Vagina (tissue), 2 donors: Measurements from ENCODE around the gene INPP4B.

Experiments
- POLR2A ChIP-seq, 2 donors: fragments of 450-650 bp; IDR thresholded peaks; one replicate each; pipeline ENCODE4 v1.6.1; 2017; ENCODE audit warnings: antibody characterized with exemption in 2 of 2, mild to moderate bottlenecking in 2 of 2, moderate library complexity in 2 of 2
- POLR2AphosphoS5 ChIP-seq, 2 donors: sonication (generic); formaldehyde crosslinking; IDR thresholded peaks; one replicate each; pipeline ENCODE4 v1.9.0; 2017; ENCODE audit warnings: antibody characterized with exemption in 2 of 2, mild to moderate bottlenecking in 2 of 2, low read depth in 1 of 2; ENCODE audit not compliant: insufficient read depth in 1 of 2
- TF ChIP-seq, protein P1 (sequence below), 3 experiments: fragments of 450-650 bp in 2 of 3; fragments of 200-600 bp in 1 of 3; sonication (generic) in 1 of 3; IDR thresholded peaks; one replicate each; pipeline ENCODE4 v1.5.1; 2017 to 2019; ENCODE audit warnings: antibody characterized with exemption in 3 of 3, mild to moderate bottlenecking in 2 of 3, moderate library complexity in 2 of 3

GRCh38 chr4:142316025-142316424 is 530.1 kb downstream of the INPP4B start:
- TF ChIP-seq, protein P1, sequence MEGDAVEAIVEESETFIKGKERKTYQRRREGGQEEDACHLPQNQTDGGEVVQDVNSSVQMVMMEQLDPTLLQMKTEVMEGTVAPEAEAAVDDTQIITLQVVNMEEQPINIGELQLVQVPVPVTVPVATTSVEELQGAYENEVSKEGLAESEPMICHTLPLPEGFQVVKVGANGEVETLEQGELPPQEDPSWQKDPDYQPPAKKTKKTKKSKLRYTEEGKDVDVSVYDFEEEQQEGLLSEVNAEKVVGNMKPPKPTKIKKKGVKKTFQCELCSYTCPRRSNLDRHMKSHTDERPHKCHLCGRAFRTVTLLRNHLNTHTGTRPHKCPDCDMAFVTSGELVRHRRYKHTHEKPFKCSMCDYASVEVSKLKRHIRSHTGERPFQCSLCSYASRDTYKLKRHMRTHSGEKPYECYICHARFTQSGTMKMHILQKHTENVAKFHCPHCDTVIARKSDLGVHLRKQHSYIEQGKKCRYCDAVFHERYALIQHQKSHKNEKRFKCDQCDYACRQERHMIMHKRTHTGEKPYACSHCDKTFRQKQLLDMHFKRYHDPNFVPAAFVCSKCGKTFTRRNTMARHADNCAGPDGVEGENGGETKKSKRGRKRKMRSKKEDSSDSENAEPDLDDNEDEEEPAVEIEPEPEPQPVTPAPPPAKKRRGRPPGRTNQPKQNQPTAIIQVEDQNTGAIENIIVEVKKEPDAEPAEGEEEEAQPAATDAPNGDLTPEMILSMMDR (IDR thresholded peaks at IDR 0.05) = no peak
- no peak for TF ChIP-seq POLR2A (IDR thresholded peaks at IDR 0.05)
- TF ChIP-seq POLR2AphosphoS5 (IDR thresholded peaks at IDR 0.05; ENCODE audit: insufficient read depth in 1 of 2, low read depth in 1 of 2) = no peak
